Prostate gland (tissue), 2 donors: Measurements from ENCODE around the gene MFN2. TPM values are rescaled to one million over a fixed set of nuclear protein-coding genes. Genes with fewer than 3 reads are reported as not detected.
"Not testable (repeated sequence)": the region's sequence is repeated elsewhere in the genome, so short reads cannot be mapped to it uniquely, and the experiment has no call there.

Experiments
- DNase-seq: peaks from one replicate; pipeline ENCODE4 v3.0.0-alpha.2; 2019; ENCODE audit warnings: low spot score
- H3K27ac ChIP-seq, 2 donors: fragments of 200-600 bp; sonication (generic); 2 replicates each; pipeline ENCODE4 v1.5.1; 2017 to 2019
- H3K27me3 ChIP-seq: fragments of 200-600 bp; sonication (generic); replicated peaks from 2 replicates; pipeline ENCODE4 v1.5.1; 2019; ENCODE audit not compliant: insufficient read depth
- H3K36me3 ChIP-seq, 2 donors: fragments of 200-600 bp; sonication (generic); 1 replicate in 1 of 2; 2 replicates in 1 of 2; pipeline versions ENCODE4 v1.5.1 to v1.8.1; 2017 to 2019
- H3K4me1 ChIP-seq: fragments of 200-600 bp; sonication (generic); replicated peaks from 2 replicates; pipeline ENCODE4 v1.5.1; 2019
- H3K4me3 ChIP-seq, 2 donors: fragments of 200-600 bp; sonication (generic); 2 replicates each; pipeline ENCODE4 v1.5.1; 2017 to 2019
- H3K9me3 ChIP-seq: fragments of 200-600 bp; sonication (generic); 2 replicates; pipeline ENCODE4 v1.5.1; 2017
- POLR2A ChIP-seq: fragments of 450-650 bp; IDR thresholded peaks from one replicate; pipeline ENCODE4 v1.6.1; 2016; ENCODE audit warnings: antibody characterized with exemption, mild to moderate bottlenecking
- POLR2AphosphoS5 ChIP-seq: sonication (generic); formaldehyde crosslinking; IDR thresholded peaks from one replicate; pipeline ENCODE4 v1.6.1; 2017; ENCODE audit warnings: antibody characterized with exemption
- WGBS: methylation state at CpG from one replicate; pipeline ENCODE4 v1.1.5; 2018; 5-methylcytosine and 5-hydroxymethylcytosine counted together
- intact Hi-C: fragments of 100-400 bp; cut with DNase I; formaldehyde crosslinking; loops from one replicate; pipeline ENCODE4 v1.14.2; 2022
- total RNA-seq, 2 donors: library from RNA; depleted of rRNA; stranded (reverse); fragments of >200 nt; gene quantifications; one replicate each; pipeline ENCODE4 v1.1.0, GENCODE V29; 2016
- TF ChIP-seq, protein P1 (sequence below), 4 experiments: fragments of 200-600 bp in 2 of 4; fragments of 450-650 bp in 2 of 4; sonication (generic) in 2 of 4; IDR thresholded peaks; 1 replicate in 3 of 4; 2 replicates in 1 of 4; pipeline ENCODE4 v1.5.1; 2016 to 2019; ENCODE audit warnings: antibody characterized with exemption in 4 of 4, mild to moderate bottlenecking in 2 of 4, moderate library complexity in 2 of 4

Gene MFN2
- total RNA-seq, 2 donors from 2014 or later = 55.0 to 92.4 TPM

DNA sequence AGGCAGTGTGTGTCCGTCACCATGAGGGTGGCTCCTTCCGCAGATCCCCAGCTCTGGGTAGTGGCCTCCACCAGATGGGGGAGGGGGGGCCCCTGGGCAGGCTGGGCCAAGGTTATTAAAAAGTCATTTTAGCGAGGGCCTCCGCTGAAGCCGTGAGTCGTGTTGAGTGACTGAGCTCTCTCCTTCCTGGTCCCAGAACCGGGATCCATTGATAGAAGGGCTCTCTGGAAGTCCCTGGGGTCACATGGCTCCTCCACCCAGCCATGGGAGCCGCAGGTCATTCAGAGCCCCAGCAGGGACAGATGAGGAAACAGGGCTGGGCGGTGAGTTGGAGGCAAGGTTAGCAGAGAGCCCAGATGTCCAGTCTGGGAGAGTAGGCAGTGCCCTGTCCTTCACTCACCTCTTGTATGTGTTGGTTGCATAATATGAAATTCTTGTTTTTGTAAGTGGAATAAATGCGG lies 51.9 kb downstream of the MFN2 start:
- WGBS = 90% methylated on average over 10 of the region's 10 CpGs
- Histone ChIP-seq H3K36me3 (peaks cover 0 to 6% of the 10 kb centered on the region in 2 donors), H3K4me1 (no peaks in the 10 kb centered on the region)

DNA sequence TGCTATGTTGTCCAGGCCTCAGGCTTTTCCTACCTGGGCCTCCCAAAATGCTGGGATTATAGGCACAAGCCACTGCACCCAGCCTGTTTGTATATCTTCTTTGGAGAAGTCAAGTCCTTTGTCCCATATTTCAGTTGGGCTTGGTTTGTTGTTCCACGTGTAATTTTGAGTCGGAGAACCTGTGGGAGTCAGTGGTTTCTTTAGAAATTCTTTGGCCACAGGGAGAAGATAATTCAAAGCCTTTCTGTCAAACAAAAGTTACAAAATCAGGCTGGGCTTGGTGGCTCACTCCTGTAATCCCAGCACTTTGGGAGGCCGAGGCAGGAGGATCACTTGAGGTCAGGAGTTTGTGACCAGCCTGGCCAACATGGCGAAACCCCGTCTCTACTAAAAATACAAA lies 53.2 kb downstream of the MFN2 start:
- 93% methylated on average over 5 of the region's 5 CpGs for WGBS
- H3K27me3 ChIP-seq, H3K36me3 ChIP-seq, H3K4me3 ChIP-seq, intact Hi-C loops, DNase-seq, H3K4me1 ChIP-seq, H3K27ac ChIP-seq, H3K9me3 ChIP-seq: not testable (repeated sequence)

More for the DNA sequence above, 51.9 kb downstream of the MFN2 start:
- no peaks in the 10 kb centered on the region for H3K9me3 ChIP-seq
- H3K27me3 ChIP-seq = no peaks in the 10 kb centered on the region
- no peak for DNase-seq
- TF ChIP-seq, protein P1, sequence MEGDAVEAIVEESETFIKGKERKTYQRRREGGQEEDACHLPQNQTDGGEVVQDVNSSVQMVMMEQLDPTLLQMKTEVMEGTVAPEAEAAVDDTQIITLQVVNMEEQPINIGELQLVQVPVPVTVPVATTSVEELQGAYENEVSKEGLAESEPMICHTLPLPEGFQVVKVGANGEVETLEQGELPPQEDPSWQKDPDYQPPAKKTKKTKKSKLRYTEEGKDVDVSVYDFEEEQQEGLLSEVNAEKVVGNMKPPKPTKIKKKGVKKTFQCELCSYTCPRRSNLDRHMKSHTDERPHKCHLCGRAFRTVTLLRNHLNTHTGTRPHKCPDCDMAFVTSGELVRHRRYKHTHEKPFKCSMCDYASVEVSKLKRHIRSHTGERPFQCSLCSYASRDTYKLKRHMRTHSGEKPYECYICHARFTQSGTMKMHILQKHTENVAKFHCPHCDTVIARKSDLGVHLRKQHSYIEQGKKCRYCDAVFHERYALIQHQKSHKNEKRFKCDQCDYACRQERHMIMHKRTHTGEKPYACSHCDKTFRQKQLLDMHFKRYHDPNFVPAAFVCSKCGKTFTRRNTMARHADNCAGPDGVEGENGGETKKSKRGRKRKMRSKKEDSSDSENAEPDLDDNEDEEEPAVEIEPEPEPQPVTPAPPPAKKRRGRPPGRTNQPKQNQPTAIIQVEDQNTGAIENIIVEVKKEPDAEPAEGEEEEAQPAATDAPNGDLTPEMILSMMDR (IDR thresholded peaks at IDR 0.05) = no peak
- TF ChIP-seq POLR2A (no peak), POLR2AphosphoS5 (no peak)
- intact Hi-C loops = no loop called here
- H3K27ac ChIP-seq = no peak overlapping the region
- no peak overlapping the region for H3K4me3 ChIP-seq

DNA sequence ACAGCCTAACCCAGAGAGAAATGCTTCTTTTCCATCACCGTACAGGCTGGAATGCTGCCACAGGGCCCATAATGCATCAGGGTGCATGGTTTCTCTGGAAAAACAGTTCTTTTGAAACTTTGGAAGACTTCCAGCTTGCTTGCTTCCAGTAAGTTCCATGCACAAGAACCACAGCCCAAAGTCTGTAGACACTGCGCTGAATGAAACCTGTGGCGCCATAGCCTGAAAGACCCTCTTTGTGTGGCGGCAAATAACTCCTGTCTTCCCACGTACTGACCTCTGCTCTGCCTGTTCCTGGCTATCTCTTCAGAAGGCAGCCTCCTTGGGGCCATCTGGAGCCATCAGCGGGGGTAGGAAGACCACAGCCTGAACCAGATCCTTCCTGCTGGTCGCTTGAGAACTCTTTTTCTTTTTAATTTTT lies 54.1 kb downstream of the MFN2 start:
- peaks cover 0 to 1% of the 10 kb centered on the region in 2 donors for H3K36me3 ChIP-seq
- H3K9me3 ChIP-seq = no peaks in the 10 kb centered on the region
- no peak overlapping the region for H3K27ac ChIP-seq
- H3K4me3 ChIP-seq = no peak overlapping the region
- no peaks in the 10 kb centered on the region for H3K27me3 ChIP-seq
- WGBS = 75% methylated on average over 7 of the region's 7 CpGs
- intact Hi-C loops = no loop called here
- no peak for TF ChIP-seq POLR2A
- no peak for TF ChIP-seq POLR2AphosphoS5
- TF ChIP-seq, protein P1 (IDR thresholded peaks at IDR 0.05) = no peak
- no peak for DNase-seq
- H3K4me1 ChIP-seq = no peaks in the 10 kb centered on the region

DNA sequence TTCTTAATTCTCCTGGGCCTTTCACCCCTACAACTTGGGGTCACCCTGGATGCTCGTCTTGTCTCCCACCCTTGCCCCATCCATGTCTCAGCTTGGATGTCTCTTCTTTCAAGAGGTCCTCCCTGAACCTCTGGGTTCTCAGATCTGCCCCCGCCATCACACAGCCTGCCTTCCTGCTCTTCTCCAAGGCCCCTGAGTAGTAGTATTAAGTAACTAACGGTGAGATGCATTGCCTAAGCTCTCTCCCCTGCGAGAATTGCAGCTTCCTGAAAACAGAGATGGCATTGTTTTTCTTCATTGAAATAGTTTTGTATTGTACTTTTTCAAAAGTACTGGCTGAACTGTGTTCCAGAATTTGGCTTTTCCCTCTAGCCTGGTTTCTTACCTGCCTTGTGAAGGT lies 55.1 kb downstream of the MFN2 start:
- H3K27me3 ChIP-seq = no peaks in the 10 kb centered on the region
- TF ChIP-seq, protein P1 (IDR thresholded peaks at IDR 0.05) = no peak
- TF ChIP-seq POLR2AphosphoS5 (no peak), POLR2A (no peak)
- WGBS = 72% methylated on average over 4 of the region's 4 CpGs
- H3K27ac ChIP-seq = no peak overlapping the region
- no peak for DNase-seq
- H3K9me3 ChIP-seq = no peaks in the 10 kb centered on the region
- intact Hi-C loops = no loop called here
- H3K4me1 ChIP-seq = no peaks in the 10 kb centered on the region
- H3K4me3 ChIP-seq = no peak overlapping the region
- no peaks in the 10 kb centered on the region for H3K36me3 ChIP-seq

DNA sequence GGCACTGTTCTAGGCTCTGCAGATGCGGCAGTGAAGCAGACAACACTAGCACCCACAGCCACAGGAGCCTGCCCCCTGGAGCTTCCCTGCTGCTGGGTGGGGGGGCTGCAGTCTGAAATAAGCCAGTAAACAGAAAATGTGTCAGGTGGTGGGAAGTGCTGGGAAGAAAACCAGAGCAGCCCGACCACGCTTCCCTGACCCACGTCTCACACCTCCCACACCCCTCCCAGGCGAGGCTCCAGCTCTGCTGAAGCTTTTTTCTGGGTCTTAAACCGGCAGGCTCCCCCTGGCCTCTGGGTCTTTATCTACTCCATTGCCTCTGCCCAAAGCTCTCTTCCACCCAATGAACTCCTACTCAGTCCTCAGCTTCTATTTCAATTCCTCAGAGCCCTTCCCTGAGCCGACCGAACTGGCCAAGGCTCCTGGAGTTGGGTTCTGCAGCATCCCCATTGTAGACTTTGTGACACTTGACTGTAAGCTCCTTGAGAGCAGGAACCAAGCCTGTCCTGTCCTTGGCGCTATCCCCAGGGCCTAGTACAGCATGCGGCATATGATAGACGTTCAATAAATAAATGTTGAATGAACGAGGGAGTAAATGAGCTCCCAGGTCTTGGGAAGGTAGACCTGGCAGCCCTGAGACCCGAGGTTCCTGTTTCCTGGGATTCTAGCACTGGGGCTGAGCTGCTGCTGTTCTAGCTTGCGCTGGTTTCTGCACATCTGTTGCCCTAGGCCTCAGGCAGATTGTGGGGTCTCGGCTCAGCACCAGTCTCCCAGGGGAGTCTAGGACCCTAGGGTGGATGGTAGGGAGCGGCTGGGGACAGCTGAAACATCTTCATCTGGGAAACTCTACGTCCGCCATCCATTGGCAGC lies 57.5 kb downstream of the MFN2 start:
- H3K4me1 ChIP-seq = no peaks in the 10 kb centered on the region
- no peak for TF ChIP-seq POLR2A
- TF ChIP-seq, protein P1 (IDR thresholded peaks at IDR 0.05) = no peak
- H3K9me3 ChIP-seq = no peaks in the 10 kb centered on the region
- no peak overlapping the region for H3K4me3 ChIP-seq
- no peak for DNase-seq
- H3K36me3 ChIP-seq = no peaks in the 10 kb centered on the region
- intact Hi-C loops = no loop called here
- 84% methylated on average over 18 of the region's 18 CpGs for WGBS
- H3K27me3 ChIP-seq = no peaks in the 10 kb centered on the region
- no peak overlapping the region for H3K27ac ChIP-seq
